ENCODE results near the gene HOXC13.

The HOXC13 gene, protein sequence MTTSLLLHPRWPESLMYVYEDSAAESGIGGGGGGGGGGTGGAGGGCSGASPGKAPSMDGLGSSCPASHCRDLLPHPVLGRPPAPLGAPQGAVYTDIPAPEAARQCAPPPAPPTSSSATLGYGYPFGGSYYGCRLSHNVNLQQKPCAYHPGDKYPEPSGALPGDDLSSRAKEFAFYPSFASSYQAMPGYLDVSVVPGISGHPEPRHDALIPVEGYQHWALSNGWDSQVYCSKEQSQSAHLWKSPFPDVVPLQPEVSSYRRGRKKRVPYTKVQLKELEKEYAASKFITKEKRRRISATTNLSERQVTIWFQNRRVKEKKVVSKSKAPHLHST

DNA sequence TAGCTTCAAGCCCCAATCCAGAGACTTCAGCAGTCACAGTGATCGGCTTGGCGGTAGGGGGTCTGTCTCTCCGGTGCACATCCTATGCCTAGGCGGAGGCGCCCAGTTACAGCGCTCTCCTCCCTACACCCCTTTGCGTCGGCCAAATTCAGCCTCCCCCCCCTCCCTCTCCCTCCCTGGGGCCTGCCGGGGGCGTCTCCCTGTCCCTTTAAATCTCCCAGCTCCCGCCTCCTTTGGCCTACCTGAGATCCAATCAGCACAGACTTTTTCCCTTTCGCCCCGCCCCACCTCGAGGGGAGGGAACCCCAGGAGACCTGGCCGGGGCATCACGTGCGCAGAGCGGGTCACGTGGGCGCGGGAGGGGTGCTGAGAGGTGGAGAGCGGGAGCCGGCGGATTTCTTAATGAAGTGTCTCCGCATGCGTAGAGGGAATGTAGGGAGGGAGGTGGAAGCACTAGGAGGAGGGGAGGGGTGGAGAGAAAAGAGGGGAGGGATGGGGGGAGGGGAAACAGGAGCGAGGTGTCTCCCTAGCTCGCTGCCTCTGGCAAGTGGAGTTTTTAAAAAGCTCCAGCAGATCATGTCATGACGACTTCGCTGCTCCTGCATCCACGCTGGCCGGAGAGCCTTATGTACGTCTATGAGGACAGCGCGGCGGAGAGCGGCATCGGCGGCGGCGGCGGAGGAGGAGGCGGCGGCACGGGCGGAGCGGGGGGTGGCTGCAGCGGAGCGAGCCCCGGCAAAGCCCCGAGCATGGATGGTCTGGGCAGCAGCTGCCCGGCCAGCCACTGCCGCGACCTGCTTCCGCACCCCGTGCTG lies at the start of gene HOXC13:
Gene HOXC13 (plus strand): TSS at position 506 of the 815 bp plus-strand sequence. CDS start 76 bp downstream, at position 582.
- peak; percentile 89 for DNase-seq

DNA sequence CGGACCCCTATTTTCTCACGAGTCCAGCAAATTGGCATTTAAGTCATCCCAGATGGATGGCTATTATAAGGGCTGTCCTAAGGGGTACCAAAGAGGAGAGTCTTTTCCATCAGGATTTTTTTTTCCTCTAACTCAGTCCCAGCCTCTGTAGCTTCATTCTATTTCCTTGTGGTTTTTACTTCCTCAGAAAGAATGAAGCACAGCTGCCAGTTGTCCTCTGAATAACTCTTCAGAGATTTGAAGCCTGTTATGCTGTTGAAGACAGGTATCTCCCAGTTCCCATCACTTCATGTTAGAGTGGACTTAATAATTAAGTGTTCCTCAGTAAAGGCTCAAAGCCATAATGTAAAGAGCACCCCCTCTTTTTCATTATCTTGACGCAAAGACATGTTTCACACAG lies 48.5 kb upstream of the HOXC13 start:
- no peak for DNase-seq

DNA sequence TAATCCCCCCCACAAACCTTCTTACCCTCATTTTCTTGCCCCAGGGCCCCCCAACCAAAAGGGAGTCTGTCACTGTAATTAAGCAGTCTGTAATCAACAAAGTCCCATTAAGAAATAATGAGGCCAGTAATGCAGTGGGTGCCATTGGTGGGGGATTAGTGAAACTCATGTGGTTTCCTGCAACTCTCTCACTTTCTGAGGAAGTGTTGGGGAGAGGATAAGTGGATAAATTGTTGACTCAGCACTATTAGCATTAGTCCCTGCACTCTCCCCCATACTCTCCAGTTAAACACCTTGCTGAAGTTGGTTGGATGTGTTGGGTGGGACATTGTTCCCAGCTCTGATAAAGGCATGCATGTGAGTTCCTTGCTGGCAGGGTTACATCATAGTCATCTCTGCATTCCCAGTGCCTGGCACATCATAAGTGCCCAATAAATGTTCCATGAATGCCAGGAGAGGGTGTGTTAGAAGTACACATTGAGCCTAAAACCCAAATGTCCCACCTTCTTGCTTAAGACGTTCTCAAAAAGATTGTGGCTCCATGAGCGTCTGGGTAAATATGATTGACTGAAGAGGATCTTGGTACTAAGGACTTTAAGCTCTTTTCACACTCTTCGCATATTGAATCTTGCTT lies 45.8 kb upstream of the HOXC13 start:
- no peak for DNase-seq

DNA sequence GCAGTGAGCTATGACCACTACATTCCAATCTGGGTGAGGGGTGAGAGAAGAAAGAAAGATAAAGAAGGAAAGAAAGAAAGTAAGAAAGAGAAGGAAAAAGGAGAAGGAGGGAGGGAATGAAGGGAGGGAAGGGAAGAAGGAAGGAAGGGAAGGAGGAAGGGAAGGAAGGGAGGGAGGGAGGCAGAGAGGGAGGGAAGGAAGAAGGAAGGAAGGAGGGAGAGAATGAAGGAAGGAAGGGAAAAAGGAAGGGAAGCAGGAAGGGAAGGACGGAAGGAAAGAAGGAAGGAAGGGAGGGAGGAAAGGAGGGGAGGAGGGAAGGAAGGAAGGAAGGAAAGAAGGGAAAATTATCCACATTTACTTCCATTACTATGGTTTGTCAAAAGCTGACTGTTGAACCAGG lies 39.4 kb upstream of the HOXC13 start:
- no peak for DNase-seq

DNA sequence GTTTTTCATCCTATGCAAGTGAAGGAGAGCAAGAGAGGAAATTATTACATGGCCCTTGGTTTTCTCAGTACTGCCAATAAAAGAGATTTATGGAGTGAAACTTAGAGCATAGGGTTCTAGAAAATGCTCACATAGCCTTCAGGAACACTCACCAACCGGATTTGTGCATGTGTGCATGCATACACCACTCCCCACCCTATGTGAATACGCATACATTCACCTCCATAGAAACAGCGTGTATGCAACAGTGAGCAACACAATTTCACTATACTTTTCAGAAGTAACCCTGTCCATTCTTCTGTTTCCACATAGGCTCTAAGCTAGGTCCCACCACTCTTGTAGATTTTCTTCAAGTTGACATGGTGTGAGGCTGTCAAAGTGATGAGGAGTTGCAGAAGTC lies 31.5 kb upstream of the HOXC13 start:
- no peak for DNase-seq

DNA sequence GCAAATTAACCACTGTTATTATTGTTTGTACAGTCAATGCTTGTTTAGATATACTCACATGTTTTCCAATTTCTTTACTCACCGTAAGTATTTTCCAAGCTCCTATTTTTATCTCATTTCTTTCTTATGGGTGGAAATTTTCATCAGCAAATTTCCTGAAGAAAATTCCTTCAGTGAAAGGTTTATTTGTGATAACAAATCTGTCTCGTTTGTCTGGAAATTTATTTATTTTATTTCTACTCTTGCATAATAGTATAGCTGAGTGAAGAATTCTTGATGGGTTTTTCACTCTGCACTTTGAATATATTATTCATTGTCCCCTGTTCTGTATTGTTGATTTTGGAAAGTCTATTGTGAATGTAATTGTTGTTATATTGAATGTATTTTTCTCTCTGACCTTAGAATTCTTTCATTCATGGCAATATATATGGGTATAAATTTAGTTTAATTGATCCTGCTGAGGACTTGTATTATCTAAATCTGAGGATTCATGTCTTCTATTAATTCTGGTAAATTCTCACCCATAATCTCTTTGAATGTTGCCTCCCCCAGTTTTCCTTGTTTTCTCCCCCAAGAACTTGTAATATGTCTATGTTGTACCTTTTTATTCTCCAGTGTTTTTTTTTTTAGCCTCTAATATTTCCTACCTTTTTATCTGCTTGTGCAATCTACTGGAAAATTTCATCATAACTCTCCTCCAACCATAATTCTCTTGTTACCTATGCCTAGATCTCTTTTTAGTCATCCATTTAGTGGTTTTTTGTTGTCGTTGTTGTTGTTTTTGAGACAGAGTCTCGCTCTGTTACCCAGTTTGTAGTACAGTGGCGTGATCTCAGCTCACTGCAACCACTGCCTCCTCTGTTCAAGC lies 21.6 kb upstream of the HOXC13 start:
- DNase-seq: no peak

DNA sequence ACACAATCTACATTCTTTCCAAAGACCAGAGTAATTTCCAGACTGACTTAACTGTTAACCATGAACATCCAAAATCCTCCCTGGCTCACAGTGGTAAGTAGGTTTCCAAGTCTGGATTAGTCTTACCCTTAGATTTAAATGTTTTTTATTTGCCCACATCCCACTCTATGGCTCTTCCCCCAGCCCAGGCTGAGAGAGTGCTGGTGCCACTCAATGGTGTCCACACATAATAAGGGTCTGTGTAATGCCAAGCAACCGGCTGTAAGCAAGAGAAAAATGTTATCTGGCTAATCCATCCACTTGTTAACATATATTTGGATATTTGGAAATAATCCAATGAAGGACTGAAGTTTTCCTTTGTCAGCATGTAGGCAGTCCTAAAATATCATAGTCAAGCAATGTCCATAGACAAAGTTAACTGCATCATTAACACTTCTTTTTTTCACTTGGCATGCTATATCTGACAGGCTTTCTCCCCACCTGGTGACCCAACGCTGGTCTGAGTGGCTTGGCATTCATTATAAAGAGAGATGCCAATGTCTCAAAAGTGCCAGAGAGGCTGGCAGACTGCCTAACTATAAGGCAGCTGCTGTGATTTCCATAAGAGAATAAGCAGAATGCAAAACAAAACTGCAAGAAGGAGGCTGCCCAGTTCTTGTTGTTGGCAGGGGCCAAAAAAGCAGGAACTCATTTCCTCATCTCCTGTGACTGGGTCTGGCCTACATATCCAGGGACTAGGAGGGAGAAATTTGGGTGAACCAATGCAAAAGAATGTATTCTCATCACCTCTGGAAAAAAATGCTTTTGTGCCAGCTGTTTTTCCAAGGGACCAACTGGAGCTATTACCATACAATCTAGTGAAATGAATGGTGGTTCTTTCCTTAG lies 13.9 kb upstream of the HOXC13 start:
- DNase-seq: no peak

DNA sequence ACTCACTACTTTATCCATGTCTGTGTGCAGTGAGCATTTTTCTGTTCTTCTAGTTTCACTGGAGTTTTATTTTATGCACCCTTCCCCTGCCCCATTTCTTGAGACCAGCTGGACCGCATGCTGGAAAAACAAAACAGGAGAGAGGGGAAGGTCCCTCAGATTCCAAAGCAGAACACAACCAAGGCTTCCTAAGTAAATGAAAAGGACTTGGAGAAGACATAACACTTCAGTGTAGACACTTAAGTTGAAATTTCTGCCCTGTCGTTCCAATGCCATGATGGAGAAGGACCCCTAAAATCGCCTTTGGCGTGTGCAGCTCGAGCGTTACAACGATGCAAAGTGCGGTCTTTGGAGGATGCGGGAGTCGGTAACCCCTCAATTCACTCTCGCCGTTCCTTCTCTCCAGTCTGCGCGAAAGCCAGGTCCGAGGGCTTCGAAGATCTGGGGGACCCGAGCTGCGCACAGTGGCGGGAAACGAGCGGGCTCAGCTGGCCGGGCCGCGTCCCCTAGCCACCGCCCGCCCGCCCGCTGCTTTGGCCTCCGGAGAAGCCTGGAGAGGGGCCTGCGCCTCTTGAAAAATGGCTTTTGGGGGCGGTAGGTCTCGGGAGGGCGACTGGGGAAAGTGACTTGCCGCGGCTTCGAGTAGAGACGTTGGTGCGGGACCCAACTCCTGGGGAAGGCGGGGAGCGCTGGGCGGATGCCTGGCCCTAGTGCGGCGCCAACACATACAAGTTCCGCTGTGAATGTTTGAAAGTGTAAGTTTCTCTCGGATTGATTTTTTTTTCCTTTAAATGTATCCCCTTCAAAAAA lies 11.2 kb upstream of the HOXC13 start:
- no peak for DNase-seq

DNA sequence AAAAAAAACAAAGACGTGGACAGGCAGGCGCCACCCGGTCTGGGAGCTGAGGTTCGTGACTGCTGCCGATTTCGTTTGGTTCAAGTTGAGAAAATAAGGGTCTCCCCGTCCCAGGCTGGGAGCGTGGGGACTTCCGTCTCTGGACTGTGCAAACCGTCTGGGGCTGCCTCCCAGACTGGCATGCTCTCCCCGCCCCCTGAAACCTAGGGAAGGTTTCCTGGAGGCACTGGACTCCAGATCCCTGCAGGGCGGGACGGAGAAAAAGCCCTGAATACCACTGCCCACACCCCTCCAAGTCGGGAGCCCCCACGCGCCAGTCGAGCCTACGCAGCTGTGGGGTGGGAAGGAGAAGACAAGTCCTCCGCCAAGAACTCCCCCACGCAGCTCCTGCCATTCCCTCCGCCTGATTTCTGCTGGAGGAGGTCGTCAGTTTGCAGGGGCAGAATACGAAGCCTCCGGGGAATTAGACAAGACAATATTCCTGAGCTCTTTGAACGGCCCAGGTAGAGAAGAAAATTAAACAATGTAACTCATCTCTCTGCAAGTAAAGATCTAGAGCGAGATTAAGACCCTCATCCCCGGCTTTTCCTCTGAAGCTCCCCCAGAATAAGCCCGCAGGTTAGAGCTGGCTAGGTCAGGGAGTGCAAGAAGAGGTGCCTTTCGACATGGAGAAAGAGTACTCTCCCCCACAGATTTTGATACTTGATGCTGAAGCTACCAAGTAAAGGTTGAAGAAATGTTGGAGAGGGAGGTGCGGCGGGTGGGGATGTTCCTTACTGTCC lies 10.4 kb upstream of the HOXC13 start:
- no peak for DNase-seq

DNA sequence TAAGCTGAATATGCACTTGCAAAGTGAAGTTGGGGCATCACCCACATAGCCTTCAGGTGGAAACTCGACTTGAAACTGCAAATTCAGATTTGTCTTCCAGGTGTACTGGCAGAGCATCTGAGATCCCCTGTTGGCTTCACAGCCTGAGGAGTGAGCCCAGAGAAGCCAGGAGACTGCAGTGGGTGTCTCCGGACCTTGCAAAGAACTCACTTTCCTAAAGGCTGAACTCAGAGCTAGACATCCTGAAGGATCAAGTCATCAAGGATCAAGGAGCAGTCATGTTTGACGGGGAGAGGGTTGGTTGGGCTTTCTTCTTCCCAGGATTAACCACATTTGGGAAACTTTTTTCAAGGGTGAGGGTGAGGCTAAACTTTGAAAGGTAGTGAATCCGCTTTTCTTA lies 9.1 kb upstream of the HOXC13 start:
- DNase-seq: no peak

DNA sequence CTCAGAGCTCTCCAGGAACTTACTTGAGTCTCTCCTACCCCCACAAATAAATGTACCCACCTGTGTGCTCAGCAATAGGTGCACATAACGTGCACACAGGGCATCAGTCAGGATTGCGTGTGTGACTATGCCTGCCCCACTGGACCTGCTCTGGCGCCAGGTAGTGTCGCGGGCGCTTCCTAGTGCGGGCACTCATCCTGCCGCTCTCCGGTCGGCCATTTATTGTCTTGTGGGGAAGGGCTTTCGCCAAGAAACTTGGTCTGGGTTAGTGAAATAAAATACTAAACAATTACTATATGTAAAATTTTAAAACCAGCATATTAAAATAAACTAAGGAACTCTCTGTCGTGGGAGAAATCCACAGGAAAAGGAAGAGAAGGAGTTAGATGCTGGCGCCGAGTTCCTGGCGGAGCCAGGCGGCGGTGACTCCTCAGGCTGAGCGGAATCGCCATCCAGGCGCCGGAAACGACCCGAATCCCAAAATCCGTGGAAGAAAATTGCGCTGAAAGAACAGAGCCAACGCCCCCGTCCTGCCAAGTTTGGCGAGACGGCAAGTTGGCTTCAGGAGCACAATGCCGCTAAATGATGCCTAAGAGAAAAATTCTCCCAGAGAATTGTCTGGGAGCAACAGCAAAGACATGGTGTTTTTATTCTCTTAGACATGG lies 7.9 kb upstream of the HOXC13 start:
- no peak for DNase-seq

DNA sequence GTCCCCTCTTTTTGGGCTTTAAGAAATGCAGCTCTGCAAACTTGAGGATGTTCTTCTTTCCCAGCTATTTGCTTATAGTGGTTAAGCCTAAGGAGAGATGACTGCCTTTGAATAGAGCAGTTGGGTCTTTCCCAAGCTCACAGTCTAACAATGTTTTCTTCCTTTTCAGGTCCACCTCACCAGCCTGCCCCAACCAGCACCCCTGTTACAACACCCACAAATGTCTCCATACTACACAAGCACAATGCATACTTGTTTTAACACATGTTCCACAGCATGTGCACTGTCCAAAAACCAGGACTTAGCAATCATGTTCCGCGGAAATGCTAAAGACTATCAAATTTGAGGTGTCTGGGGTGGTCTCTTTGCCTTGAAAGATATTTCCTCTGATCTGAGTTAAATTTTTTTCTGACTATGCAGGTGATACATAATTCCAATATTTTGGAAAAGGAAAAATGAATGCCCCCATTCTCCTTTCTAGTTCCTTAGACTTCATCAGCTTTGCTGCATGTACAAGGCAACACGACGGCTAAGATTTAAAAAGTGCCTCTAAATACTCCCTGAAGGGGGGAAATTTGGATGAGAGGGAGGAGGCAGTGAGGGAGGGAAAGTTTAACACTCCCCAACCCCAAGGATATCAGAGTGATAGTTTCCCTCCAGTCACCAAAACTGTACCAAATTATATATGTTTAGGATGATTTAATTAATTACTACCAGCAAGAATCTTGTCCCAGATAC lies 6.6 kb upstream of the HOXC13 start:
- no peak for DNase-seq

DNA sequence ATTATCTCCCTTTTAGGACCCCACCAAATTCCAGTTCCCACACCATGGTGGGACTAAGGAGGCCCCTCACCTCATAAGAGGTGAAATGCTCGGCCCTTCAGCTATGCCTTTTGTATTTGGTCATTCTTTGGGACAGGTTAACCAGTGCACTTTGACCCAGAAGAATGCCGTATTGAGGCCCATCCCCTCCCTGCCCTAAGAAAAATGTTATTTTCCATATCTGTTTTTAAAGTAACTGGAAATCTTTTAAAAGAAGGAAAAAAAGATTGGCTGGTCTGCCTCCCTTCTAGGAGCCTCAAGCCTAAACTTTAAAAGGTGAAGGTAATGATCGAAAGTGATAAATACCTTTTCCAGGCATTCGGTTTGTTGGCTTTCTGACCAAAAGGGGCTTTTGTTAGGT lies 5.7 kb upstream of the HOXC13 start:
- no peak for DNase-seq

DNA sequence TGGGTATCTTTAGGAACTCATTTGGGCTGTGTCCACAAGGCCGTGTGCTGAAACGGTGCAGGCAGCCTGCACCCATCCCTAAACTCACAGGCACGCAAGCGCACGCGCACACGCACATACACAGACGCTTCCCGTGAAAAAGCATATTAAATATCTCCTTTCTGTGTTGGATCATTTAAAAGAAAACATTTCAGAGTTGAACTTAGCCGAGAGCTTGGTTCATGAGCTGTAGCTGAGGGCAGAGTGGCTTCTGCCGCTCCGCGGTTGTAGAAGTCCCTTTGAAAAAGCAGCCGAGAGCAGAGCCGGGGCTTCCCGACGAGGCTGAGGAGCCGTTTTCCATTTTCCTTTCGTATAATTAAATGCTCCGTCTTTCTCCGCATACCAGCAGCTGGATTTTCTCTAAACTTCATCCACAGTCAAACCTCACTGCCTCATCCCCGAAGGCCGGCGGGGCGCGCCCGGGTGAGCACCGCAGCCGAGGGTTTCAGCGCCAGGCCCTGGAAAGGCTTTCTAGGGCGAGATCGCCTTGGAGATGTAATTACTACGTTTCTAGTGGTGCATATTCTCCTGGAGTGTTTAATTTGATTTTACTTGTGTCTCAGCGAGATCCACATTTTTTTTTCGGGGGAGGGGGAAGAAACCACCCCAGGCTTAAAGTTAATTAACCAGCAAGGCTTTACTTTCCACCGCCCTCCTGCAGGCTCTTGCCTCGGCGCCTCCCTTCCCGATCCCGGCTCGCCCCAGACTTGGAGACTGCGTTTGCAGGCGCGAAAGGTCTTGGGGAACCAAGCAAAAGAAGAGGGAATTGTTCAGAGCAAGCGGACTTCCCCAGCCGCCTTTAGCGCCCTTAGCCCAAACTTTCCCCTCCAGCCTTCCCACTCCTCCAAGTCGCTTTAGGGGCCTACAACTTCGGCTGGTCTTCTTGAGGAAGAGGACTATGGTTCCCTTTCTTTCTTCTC lies 3.0 kb upstream of the HOXC13 start:
- peak; percentile 68 for DNase-seq

DNA sequence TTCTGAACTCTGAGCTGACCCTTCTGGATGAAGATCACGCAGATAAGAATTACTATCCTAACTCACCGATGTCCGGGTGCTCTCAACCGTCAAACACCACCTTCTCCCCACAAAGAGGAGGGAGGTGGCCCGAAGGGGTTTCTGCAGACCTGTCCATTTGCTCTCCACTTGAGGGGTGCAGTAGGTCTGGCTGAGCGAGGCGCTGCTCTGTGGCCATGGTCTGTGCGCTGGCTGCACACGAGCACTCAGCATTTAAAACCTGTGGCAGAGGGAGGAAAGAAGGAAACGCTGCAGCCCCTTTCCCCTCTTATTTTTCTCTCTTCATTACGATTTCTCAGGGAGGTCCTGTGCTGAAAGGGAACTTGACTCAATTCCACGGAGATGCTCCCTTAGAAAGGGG lies 1.5 kb upstream of the HOXC13 start:
- DNase-seq: no peak

DNA sequence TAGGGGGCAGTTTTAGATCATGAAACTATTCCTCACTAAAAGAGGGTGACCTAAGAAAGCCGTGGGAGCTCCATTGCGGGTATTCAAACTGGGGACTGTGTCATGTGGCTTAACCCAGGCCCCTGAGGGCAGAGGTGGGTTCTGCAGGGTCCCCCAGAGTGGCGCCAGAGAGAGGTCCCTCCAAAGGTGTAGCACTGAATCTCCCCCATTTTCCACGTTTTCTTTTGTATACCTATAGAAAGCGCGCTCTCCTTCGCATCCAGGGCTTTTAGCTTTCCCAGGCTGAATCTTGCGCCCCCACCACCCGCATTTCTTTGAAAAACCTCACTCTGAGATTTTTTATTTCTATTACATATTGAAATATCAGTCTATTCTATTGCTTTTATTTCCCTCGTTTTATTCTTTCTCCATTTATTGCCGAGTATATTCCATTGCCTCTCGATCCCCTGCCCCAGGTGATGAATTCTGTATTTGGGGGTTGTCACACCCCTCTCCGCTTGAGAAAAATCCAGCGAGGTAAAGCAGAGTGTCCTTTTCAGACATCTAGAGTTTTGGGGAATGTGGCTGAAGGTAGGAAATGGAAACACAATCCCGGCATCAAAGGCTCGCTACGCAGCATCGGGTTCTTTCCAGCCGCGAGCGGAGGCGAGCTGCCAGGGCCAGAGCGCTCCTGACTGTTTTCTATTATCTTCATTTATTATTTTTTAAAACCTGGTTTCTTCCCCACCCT lies 870 bp upstream of the HOXC13 start:
- DNase-seq: peak; percentile 53

All from eye (tissue), 1 donor.